VCaP (cell line): ENCODE measurements around the gene MEF2D.

Experiments used
- H3K27ac ChIP-seq: fragments of 450-650 bp; 2 replicates; pipeline ENCODE4 v1.5.1; 2017
- TF ChIP-seq, protein P1 (sequence below): fragments of 450-650 bp; conservative IDR thresholded peaks from 2 replicates; pipeline ENCODE4 v1.5.1; 2017; ENCODE audit warnings: mild to moderate bottlenecking, moderate library complexity

The MEF2D gene

DNA sequence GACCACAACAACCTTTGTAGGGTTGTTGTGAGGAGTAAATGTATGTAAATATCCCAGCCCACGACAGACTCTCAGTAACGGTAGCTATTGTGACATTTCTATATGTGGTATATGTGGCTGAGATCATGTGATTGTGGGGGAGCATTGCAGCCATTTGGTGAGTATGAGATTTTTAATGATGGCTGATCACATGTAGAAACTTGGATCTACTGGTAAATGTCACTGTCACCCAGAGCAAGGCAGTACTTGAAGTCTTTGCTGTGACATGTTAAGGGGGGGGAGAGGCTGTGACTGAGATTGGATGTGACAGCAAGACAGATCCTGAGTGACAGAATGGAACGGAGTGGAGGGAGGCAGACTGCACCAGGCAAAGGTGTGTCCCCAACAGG, 23.9 kb upstream of the MEF2D start:
- H3K27ac ChIP-seq = no peak overlapping the region
- TF ChIP-seq, protein P1, sequence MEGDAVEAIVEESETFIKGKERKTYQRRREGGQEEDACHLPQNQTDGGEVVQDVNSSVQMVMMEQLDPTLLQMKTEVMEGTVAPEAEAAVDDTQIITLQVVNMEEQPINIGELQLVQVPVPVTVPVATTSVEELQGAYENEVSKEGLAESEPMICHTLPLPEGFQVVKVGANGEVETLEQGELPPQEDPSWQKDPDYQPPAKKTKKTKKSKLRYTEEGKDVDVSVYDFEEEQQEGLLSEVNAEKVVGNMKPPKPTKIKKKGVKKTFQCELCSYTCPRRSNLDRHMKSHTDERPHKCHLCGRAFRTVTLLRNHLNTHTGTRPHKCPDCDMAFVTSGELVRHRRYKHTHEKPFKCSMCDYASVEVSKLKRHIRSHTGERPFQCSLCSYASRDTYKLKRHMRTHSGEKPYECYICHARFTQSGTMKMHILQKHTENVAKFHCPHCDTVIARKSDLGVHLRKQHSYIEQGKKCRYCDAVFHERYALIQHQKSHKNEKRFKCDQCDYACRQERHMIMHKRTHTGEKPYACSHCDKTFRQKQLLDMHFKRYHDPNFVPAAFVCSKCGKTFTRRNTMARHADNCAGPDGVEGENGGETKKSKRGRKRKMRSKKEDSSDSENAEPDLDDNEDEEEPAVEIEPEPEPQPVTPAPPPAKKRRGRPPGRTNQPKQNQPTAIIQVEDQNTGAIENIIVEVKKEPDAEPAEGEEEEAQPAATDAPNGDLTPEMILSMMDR = no peak

DNA sequence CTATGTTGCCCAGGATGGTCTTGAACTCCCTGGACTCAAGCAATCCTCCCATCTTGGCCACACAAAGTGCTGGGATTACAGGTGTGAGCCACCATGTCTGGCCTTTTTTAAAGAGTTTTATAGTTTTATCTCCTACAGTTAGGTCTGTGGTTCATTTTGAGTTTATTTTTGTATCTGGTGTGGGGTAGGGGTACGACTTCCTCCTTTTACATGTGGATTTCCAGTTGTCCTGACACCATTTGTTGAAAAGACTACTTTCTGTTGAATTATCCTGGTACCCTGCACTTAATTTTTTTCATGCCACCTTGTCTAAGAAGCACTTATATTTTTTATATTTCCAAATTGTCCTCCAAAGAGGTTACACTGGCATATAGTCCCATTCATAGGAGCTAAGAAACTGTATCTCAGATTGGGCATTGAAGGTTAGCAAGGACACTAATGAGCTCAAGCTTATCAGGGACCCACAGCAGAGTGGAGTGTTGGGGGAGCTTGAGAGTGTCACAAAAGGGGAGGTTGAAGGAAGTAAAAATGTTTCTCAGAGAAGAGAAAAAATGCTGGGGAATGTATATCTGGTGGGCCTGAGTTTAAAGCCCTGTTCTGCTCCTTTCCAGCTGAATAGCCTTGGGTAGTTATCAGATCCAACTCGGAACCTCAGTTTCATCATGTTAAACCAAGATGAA, 23.4 kb upstream of the MEF2D start:
- TF ChIP-seq, protein P1 = no peak
- no peak overlapping the region for H3K27ac ChIP-seq

GRCh38 chr1:156522443-156522970, 21.9 kb upstream of the MEF2D start:
- no peak overlapping the region for H3K27ac ChIP-seq
- TF ChIP-seq, protein P1 = no peak

DNA sequence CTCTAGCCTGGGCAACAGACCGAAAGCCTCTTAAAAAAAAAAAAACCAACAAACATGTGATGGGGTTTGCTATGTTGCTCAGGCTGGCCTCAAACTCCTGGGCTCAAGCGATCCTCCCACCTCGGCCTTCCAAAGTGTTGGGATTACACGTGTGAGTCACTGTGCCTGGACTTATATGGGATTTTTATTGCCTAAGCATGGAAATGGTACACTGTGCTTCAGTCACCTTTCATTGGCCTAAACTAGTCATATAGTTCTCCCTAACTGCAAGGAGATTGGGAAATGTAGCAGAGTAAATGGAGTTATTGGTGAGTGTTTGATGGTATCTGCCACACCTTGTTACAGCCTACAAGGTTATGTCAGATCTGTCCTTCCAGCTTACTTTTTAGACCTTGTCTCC, 17.2 kb upstream of the MEF2D start:
- H3K27ac ChIP-seq = no peak overlapping the region
- TF ChIP-seq, protein P1 = no peak

- no peak overlapping the region for H3K27ac ChIP-seq
- TF ChIP-seq, protein P1 = no peak
These were observed 16.2 kb upstream of the MEF2D start for GRCh38 chr1:156516821-156517220.

GRCh38 chr1:156515956-156516355, 15.4 kb upstream of the MEF2D start:
- H3K27ac ChIP-seq = no peak overlapping the region
- TF ChIP-seq, protein P1 = no peak

GRCh38 chr1:156513185-156513584, 12.6 kb upstream of the MEF2D start:
- no peak overlapping the region for H3K27ac ChIP-seq
- TF ChIP-seq, protein P1 = no peak
